Superior temporal gyrus (tissue), 1 donor: ENCODE data around the gene STX12.
"Not testable (repeated sequence)": the region's sequence is repeated elsewhere in the genome, so short reads cannot be mapped to it uniquely, and the experiment has no call there.

Source experiments
- DNase-seq: peaks from one replicate; pipeline ENCODE4 v3.0.0-alpha.2; 2016; ENCODE audit errors: extremely low spot score

Gene STX12

DNA sequence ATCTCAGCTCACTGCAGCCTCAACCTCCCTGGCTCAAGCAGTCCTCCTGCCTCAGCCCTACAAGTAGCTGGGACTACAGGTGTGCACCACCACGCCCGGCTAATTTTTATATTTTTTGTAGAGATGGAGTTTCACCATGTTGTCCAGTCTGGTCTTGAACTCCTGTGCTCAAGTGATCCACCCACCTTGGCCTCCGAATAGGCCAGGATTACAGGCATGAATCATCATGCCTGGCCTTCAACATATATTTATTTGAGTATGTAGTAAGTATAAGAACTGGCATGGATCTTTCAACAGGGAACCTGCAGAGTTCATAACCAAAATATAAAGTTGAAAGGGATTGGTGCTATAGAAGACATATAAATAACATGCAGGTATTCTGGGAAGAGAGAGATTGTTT, 2.3 kb downstream of the STX12 start:
- not testable (repeated sequence) for DNase-seq

DNA sequence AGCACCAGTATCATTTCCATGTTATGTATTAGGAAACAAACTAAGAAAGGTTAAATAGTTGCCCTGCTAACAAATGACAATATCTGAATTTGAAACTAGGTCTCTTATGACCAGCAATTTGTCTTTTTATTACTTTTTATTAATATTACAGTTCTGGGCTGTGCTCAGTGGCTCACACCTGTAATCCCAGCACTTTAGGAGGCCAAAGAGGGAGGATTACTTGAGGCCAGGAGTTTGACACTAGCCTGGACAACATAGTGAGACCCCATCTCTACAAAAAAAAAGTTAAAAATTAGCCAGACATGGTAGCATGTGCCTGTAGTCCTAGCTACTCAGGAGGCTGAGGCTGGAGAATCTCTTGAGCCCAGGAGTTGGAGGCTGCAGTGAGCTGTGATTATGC, 3.3 kb downstream of the STX12 start:
- DNase-seq: not testable (repeated sequence)

DNA sequence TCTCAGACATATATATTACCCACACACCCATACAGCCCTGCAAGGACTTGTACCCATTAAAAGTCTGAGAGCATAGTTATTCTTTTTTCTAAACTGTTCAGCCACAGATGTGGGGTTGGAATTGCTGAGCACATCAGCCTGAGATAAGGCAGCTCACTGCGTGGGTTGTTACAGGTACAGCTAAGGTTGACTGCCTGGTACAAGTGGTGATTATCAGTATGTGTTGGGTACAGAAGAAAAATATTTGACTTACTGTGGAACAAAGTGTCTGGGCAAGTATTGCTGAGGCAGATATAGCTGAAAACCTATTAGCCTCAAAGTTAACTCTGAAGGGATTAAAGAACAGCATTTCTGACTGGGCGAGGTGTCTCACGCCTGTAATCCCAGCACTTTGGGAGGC, 5.0 kb downstream of the STX12 start:
- DNase-seq: no peak

DNA sequence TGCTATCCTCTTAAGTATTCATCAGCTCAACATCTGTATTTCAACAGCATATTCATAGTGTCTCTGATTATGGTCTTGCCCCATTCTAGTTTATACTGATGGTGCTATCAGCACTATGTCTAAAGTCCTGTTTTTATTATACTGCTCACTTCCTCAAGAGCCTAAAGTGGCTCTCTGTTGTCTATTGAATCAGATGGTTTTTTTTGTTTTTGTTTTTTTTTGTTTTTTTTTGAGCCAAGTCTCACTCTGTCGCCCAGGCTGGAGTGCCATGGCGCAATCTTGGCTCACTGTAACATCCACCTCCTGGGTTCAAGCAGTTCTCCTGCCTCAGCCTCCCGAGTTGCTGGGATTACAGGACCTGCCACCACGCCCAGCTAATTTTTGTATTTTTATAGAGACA, 6.1 kb downstream of the STX12 start:
- no peak for DNase-seq

DNA sequence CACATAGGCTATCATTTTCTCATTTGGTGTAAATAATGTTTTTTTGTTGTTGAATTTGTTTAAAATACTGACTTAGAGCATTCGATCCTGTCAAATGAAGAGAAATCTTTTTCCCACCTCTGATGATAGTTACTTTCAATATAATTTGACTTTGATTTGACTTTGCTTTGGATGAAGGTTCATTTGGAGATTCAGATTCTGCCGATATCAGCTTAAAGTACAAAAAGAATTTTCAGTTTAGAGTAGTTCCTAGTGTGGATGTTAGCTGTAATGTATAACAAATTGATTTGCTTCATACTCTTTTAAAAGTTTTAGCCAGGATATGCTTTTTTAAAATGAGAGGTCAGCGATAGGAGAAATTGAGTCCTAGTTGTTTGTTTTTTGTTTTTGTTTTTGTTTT, 9.9 kb downstream of the STX12 start:
- no peak for DNase-seq

DNA sequence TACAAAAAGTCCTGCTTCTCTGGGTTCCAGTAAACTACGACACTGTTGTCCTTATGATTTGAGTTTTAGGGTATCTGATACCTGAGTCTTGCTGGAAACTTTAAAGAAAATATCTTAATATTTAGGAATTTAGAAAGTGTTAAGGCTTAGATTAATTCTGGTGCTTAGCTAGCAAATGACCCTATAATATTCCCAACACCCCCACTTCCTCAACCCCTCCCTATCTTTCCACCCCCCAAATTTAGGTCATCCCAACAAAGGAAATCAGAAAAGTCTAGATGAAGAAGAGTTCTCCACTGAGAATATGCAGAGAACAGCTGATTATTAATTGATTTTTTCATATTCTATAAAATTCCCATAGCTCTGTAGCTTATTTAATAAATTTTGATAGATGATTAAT, 11.7 kb downstream of the STX12 start:
- no peak for DNase-seq

DNA sequence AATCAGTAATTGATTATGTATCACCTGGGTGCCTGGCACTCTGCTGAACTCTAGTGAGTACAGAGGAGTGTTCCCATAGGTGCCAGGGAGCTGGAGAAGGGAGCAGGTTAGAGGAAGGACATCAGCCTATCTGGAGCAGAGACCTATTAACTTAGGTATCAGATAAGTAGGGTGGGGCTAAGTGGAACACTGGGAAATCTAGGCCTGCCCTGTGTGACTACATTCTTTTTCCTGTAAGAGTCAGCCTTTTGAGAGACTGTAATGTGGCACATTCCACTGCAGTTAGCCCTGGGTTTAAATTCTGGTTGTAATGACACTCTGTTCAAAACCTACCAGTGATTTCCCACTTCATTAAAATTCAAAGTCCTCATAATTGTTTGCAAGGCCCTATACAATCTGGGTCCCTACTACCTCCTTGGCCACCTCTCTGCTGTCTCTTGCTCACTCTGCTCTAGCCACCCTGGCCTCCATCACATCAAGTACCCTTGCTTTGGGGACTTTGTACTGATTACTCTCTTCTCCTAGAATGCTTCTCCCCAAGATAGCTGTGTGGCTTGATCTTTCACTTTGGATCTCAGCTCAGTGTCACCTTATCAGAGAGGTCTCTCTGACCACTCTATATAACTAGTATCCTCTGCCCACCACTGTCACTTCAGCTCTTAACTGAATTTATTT, 12.9 kb downstream of the STX12 start:
- no peak for DNase-seq

DNA sequence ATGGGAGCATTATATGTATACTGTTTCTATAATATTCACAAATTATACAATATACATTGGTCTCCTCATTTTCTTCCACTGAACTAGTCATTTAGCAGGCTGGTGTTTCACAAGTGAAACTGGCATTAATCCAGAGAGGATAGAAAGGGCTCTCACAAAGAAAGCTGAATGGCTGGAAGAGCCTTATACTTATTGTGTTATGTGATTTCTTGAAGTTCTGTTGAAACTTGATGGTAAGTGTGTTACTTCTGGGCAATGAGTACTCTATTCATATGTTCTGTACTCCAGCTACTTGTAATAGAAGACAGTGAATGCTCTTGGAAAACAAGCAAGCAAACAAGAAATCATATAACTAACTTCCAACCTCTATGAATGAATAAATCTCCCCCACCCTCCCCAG, 14.9 kb downstream of the STX12 start:
- peak; percentile 44 for DNase-seq

DNA sequence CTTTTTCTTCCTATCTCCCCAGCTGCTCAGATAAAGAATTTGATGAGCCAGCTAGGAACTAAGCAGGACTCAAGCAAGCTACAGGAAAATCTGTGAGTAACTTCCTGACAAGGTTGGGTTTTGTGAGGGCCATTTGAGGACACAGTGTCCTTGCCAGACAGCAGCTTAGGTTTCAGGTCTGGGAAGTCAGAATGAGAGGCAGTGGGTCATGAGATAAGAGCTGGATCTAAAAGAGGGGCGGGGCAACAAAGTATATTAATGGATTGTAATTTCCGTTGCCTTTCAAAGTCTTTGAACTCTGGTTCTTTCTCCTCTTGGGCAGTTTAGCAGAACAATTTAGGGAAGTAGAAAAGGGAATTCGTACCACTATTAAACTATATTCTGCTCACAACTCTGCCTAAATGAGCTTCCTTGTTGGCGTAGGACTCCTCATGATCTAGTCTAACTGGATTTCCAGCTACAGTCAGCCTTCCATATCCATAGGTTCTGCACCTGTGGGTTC, 16.6 kb downstream of the STX12 start:
- no peak for DNase-seq

DNA sequence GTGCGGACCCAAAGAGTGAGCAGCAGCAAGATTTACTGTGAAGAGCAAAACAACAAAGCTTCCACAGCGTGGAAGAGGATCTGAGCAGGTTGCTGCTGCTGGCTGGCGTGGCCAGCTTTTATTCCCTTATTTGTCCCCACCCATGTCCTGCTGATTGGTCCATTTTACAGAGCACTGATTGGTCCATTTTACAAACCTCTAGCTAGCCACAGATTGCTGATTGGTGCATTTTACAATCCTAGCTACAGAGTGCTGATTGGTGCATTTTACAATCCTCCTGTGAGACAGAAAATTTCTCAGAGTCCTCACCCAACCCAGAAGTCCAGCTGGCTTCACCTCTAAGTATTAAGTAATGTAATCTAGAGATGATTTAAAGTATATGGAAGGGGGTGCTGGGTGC, 17.3 kb downstream of the STX12 start:
- DNase-seq: not testable (repeated sequence)

DNA sequence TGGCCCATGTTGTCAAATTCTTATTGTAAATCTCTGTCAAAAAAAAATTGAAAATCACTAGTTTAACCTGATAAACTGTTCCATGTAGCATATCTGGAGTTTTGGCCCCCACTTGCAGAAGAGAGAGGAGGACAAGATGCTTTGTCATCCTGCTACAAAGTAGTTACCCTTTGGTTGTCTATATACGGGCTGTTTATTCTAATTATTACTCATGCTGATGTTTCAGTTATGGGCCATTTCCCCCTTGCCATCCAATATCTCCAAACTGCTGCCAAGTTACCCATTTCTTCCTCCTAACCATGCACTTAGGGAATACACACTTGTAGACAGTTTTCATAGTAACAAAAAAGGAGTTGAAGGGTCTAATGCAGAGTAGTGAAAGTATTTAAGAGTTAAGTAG, 22.6 kb downstream of the STX12 start:
- no peak for DNase-seq

DNA sequence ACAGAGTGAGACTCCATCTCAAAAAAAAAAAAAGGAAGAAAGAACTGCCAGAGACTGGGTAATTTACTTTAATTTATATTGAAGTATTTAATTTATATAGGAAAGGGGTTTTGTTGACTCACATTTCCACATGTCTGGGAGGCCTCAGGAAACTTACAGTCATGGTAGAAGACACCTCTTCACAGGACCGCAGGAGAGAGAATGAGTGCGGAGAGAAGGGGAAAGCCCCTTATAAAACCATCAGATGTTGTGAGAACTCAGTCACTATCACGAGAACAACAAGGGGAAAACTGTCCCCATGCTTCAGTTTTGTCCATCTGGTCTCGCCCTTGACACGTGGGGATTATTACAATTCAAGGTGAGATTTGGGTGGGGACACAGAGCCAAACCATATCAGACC, 31.8 kb downstream of the STX12 start:
- DNase-seq: no peak

DNA sequence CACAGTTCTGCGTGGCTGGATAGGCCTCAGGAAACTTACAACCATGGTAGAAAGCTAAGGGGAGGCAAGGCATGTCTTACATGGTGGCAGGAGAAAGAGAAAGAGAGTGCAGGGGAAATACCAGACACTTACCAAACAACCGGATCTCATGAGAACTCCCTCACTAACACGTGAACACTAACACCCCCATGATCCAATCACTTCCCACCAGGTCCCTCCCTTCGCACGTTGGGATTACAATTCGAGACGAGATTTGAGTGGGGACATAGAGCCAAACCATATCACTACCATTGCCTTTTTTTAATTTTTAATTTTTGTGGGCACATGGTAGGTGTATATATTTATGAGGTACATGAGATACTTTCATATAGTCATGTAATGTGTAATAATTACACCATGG, 33.7 kb downstream of the STX12 start:
- DNase-seq: no peak

DNA sequence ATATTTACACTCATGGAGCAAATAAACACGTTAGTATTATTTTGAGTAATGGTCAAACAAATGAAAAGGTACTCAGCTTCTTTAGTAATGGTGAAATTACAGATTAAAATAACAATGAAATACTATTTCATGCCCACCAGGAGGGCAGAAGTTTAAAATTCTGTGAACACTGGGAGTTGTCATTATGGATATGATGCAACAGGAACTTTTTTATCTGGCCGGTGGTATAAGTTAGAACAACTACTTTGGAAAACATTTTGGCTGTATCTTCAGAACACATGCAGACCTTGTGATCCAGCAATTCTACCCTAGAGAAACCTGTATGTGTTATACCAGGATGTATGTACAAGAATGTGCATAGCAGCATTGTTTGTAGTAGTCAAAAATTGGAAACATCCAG, 34.4 kb downstream of the STX12 start:
- no peak for DNase-seq

DNA sequence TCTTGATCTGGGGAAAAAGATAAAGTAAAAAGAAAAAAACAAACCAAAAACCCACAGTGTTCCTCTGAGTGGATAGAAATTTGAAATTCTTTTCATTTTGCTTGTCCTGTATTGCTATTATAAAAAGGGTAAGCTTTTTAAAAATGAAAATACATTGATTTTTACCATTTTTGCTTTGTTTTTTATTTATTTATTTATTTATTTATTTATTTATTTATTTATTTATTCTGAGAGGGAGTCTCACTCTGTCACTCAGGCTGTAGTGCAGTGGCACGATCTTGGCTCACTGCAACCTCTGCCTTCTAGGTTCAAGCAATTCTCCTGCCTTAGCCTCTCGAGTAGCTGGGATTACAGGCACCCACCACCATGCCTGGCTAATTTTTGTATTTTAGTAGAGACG, 35.1 kb downstream of the STX12 start:
- DNase-seq: not testable (repeated sequence)

DNA sequence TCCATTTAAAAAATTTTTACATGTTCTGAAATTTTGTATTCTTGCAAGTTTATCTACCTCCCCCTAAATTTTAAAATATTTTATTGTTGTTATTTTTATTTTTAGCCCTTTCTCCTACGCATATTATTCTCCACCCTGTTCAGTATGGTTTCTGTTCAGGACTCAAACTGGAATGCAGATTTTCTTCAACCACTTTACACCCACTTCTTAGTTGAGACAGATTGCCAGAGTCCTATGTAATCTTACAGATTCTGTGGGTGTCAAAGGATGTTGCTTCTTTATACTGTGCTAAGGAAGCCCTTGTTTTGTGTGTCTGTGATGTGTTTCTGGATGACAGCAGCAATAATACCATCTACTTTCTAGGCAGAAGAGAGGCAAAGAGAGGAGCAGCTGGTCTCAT, 36.9 kb downstream of the STX12 start:
- no peak for DNase-seq

DNA sequence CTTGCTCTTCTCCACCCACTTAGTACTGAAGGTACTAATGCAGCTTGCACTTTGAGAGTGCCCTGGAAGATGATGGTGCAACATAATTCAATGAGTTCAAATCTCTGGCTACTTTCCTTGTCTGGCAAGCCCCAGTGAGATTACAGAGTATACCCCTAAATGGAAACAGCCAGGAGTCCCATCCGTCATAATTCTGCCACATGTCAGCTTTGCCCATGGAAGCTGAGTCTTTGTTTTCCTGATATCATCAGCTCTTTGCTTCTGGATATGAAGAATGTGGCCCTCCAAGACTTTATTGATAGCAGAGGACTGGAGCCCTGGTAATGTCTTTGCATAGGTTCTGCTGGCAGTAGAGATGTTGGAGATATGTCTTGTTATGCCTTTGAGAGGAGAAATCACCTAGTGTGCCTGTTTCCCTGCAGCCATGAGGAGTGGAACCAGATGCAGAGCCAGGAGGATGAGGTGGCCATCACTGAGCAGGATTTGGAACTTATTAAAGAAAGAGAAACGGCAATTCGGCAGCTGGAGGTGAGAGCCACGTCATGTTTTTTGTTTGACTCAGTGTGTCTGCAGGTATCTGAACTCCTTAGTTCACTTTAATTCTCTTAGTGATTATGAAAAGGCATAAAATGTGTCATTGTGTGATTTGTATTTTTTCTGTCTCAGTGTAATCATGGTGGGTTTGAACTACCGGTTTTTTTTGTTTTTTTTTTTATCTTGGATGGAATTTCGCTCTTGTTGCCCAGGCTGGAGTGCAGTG, 38.9 kb downstream of the STX12 start:
- no peak for DNase-seq

DNA sequence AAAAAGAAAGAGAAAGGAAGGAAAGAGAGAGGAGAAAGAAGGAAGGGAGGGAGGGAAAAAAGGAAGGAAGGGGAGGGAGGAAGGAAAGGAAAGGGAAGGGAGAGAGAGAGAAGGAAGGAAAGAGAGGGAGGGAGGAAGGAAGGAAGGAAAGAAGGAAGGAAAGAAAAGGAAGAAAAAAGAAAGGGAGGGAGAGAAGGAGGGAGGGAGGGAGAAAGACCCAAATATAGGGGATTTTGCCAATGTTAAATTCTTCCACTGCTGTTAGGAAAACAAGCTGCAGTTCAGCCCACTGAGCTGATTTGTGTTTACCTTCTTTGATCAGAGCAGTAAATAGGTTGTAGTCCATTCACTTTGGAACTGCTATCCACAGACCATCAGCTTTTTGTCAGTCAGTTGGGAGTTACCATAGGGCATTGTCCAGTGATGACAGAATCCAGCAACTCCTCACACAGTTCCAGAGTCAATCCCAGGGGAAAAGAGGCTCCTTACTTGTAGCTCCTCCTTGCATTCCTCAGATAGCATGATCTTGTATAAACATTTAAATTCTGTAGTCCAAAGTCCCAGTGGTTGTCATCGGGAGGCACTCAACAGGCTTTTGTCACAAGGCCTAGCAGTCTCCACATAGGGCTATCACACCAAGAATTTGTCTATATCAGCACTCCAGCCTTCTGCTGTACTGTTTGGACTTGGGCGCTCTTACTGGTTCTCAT, 44.1 kb downstream of the STX12 start:
- no peak for DNase-seq

DNA sequence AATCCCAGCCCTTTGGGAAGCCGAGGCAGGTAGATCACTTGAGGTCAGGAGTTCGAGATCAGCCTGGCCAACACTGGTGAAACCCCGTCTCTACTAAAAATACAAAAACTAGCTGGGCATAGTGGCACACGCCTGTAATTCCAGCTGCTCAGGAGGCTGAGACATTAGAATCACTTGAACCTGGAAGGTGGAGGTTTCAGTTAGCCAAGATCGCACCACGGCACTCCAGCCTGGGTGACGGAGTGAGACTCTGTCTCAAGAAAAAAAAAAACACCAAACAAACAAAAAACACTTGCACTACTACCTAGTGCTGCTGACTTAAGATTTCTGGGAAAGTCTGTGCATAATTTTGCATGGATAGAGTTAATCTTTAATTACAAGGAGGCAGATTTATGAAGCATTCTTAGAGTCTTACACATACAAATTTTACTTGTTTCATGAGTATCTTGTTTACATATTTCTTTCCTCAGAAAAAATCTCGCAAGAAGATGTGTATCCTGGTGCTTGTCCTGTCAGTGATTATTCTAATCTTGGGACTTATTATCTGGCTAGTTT, 48.8 kb downstream of the STX12 start:
- DNase-seq: no peak

DNA sequence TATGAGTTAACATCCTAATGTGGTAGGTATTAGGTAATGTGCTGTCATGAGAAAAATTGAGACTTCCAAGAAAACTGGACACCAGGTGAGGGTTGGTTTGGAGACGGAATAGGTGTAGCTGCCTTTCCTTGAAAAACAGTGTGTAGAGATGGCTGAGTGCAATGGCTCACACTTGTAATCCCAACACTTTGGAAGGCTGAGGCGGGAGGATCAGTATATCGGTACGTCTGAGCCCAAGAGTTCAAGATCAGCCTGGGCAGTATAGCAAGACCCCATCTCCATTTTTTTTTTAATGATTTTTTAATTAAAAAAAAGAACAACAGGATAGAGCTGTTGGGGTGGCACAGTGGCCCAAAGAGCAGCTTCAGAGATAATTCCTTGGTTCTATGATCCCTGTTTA, 50.8 kb downstream of the STX12 start:
- DNase-seq: no peak

DNA sequence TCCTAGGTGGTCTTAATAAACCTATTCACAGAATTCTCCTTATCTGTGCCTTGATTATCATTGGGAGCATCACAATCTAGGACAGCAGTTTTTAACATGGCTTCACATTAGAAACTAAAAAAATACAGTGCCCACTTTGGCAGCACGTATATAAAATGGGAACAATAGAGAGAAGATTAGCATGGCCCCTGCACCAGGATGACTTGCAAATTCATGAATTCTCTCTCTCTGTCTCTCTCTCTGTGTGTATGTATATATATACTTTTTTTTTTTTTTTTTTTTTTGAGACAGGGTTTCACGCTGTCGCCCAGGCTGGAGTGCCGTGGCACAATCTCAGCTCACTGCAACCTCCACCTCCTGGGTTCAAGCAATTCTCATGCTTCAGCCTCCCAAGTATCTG, 51.4 kb downstream of the STX12 start:
- no peak for DNase-seq

DNA sequence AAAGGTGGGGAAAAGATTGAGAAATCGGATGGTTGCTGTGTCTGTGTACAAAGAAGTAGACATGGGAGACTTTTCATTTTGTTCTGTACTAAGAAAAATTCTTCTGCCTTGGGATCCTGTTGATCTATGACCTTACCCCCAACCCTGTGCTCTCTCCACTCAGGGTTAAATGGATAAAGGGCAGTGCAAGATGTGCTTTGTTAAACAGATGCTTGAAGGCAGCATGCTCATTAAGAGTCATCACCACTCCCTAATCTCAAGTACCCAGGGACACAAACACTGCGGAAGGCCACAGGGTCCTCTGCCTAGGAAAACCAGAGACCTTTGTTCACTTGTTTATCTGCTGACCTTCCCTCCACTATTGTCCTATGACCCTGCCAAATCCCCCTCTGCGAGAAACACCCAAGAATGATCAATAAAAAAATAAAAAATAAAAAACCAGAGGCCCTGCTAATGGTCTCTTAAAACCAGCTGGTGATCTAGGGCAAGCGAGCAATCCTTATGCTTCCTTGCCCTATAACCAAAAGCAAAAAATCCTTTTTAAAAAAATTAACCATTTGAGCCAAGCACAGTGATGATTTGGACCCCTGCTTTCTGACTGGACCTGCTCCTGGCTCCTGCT, 56.4 kb downstream of the STX12 start:
- not testable (repeated sequence) for DNase-seq
